ENCODE data around the gene TTC27.

DNA sequence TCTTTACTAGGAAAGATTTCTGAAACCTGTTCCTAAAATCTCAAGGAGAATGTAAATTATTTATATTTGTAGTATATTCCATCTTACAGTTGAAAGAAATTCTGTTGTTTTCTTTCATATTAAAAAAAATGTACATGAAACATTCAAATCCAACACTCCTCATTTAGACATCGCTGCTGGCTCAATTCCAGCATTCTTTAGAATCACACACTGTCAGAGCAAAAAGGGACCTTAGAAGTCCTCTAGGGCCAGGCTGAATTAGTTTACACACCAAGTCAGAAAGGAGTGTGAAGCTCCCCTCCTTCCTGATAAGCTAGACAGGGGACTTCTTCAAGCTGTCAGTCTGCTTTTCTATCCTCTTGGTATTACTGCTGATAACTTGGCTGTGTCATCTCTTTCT lies 160.3 kb downstream of the TTC27 start:
- TF ChIP-seq, protein P1, sequence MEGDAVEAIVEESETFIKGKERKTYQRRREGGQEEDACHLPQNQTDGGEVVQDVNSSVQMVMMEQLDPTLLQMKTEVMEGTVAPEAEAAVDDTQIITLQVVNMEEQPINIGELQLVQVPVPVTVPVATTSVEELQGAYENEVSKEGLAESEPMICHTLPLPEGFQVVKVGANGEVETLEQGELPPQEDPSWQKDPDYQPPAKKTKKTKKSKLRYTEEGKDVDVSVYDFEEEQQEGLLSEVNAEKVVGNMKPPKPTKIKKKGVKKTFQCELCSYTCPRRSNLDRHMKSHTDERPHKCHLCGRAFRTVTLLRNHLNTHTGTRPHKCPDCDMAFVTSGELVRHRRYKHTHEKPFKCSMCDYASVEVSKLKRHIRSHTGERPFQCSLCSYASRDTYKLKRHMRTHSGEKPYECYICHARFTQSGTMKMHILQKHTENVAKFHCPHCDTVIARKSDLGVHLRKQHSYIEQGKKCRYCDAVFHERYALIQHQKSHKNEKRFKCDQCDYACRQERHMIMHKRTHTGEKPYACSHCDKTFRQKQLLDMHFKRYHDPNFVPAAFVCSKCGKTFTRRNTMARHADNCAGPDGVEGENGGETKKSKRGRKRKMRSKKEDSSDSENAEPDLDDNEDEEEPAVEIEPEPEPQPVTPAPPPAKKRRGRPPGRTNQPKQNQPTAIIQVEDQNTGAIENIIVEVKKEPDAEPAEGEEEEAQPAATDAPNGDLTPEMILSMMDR (IDR thresholded peaks at IDR 0.05) = no peak
- no peak for TF ChIP-seq POLR2A (IDR thresholded peaks at IDR 0.05)
